ENCODE measurements around the gene AMDHD2. TPM values are rescaled to one million over a fixed set of nuclear protein-coding genes. Genes with fewer than 3 reads are reported as not detected.
A peak's percentile ranks its signal among the peaks of the same experiment; 100 is the strongest.

The AMDHD2 gene
- total and polyA plus RNA-seq, 2 of the 8 experiments (the other 6 are each of a cell fraction or from before 2014, with no cell fraction given), result 43.0 to 54.6 TPM

GRCh38 chr16:2490190-2491105 lies 29.7 kb upstream of the AMDHD2 start:
- Histone ChIP-seq H3K56ac (replicated peaks; ENCODE audit: insufficient read length, low read depth, low read length) (no peak overlapping the region), H3K4me3 (ENCODE audit: extremely low read depth in 1 of 4, insufficient read depth in 2 of 4, low read depth in 3 of 4, low read length in 4 of 4) (no peak overlapping the region), H4K91ac (replicated peaks; ENCODE audit: insufficient read length, low read length) (no peak overlapping the region), H3K9ac (replicated peaks in 1 of 4; ENCODE audit: extremely low read depth in 1 of 4, low read depth in 3 of 4, low read length in 3 of 4) (no peak overlapping the region), H2BK120ac (replicated peaks; ENCODE audit: low read depth, low read length) (no peak overlapping the region), H2BK5ac (ENCODE audit: low read depth, low read length) (peak overlapping the region; percentile 9; the same call in 1 of the 2 replicates), H4K20me1 (replicated peaks in 1 of 2; ENCODE audit: control insufficient read depth in 1 of 2, insufficient read depth in 2 of 2, low read length in 2 of 2) (peaks cover 0 to 17% of the 10 kb centered on the region in 2 experiments), H3K9me3 (ENCODE audit: insufficient read depth in 2 of 2, low read depth in 1 of 2, low read length in 1 of 2) (no peaks in the 10 kb centered on the region), H3K79me2 (ENCODE audit: control insufficient read depth in 1 of 2, insufficient read depth in 2 of 2, low read length in 2 of 2) (0 out of 4 replicates have a peak, but pooled peaks cover 0 to 2% of the 10 kb centered on the region in 2 experiments), H3K27me3 (replicated peaks in 1 of 4; ENCODE audit: control insufficient read depth in 3 of 4, extremely low read depth in 1 of 4, insufficient read depth in 3 of 4, low read length in 3 of 4) (no peaks in the 10 kb centered on the region), H3K4ac (replicated peaks; ENCODE audit: insufficient read length, low read depth, low read length) (no peak overlapping the region), H2BK12ac (ENCODE audit: low read depth, low read length) (no peak overlapping the region), H2AFZ (ENCODE audit: low read length) (no peak overlapping the region), H3K14ac (ENCODE audit: insufficient read length) (no peak overlapping the region), H2AK5ac (ENCODE audit: low read depth, low read length) (no peak overlapping the region), H2BK20ac (ENCODE audit: low read length) (no peak overlapping the region), H3K27ac (ENCODE audit: low read depth, low read length) (no peak overlapping the region), H3K4me2 (ENCODE audit: insufficient read depth in 1 of 2, low read depth in 2 of 2, low read length in 2 of 2) (no peak overlapping the region), H3K18ac (ENCODE audit: extremely low read depth, low read length) (no peak overlapping the region), H2BK15ac (ENCODE audit: low read length) (no peak overlapping the region), H3K4me1 (replicated peaks in 1 of 4; ENCODE audit: control insufficient read depth in 3 of 4, insufficient read depth in 4 of 4, low read length in 3 of 4) (peaks cover 0 to 3% (median 0%) of the 10 kb centered on the region in 4 experiments; a peak in 1 of 7 replicates), H4K8ac (ENCODE audit: extremely low read depth, insufficient read depth, low read length) (no peak overlapping the region), H3K23ac (ENCODE audit: insufficient read length) (no peak overlapping the region), H3K23me2 (ENCODE audit: low read depth, low read length) (no peaks in the 10 kb centered on the region), H4K5ac (ENCODE audit: insufficient read length, low read depth, low read length) (no peak overlapping the region), H3K79me1 (ENCODE audit: low read depth, low read length) (peaks cover 2% of the 10 kb centered on the region; the same call in 1 of the 2 replicates), H3K36me3 (ENCODE audit: control insufficient read depth in 2 of 4, insufficient read depth in 4 of 4, low read length in 3 of 4) (no peaks in the 10 kb centered on the region)
- WGBS, 2 experiments (ENCODE audit: extremely low coverage in 1 of 2, insufficient coverage in 1 of 2, insufficient read length in 1 of 2, insufficient replicate concordance in 2 of 2, low coverage in 1 of 2, low lambda C conversion rate in 2 of 2, missing lambda C conversion rate in 1 of 2), result 92% methylated on average over 21 of the region's 23 CpGs; no CpG with 5 or more reads in 1 of the 2 experiments
- ChIA-PET POLR2A (ENCODE audit: partially characterized antibody) (interaction anchor here (1.0 to 1.6 kb wide), 3 partner anchors 13 to 113 kb away, joined by 3 read pairs; partner anchors contain the start of gene TEDC2), CTCF (ENCODE audit: partially characterized antibody) (interaction anchor here (0.7 to 1.5 kb wide), 4 partner anchors 8 to 220 kb away, joined by 3 to 5 read pairs (median 4); no protein-coding TSS in a partner anchor)
- FAIRE-seq, result no peak
- no peak for DNase-seq (ENCODE audit: low read depth in 1 of 2, low spot score in 2 of 2)
- TF ChIP-seq RAD21 (IDR thresholded peaks at IDR 0.05 in 1 of 2, conservative IDR thresholded peaks at IDR 0.05 in 1 of 2; ENCODE audit: low read depth in 2 of 2, low read length in 2 of 2), result no peak
- TF ChIP-seq SAP30 (IDR thresholded peaks at IDR 0.05; ENCODE audit: insufficient read depth, insufficient replicate concordance, low read length), result no peak
- no peak for TF ChIP-seq BRCA1 (IDR thresholded peaks at IDR 0.05; ENCODE audit: low read depth, low read length)
- no peak for TF ChIP-seq HDAC6 (IDR thresholded peaks at IDR 0.05; ENCODE audit: low read depth, low read length)
- no peak for TF ChIP-seq SUZ12 (IDR thresholded peaks at IDR 0.05; ENCODE audit: low read length)
- no peak for TF ChIP-seq EZH2 (IDR thresholded peaks at IDR 0.05; ENCODE audit: low read depth, low read length, severe bottlenecking)
- TF ChIP-seq FOSL1 (IDR thresholded peaks at IDR 0.05; ENCODE audit: insufficient read depth, low read depth, low read length), result no peak
- no peak for TF ChIP-seq SP4 (IDR thresholded peaks at IDR 0.05; ENCODE audit: low read length)
- no peak for TF ChIP-seq SIX5 (IDR thresholded peaks at IDR 0.05; ENCODE audit: low read depth, low read length)
- no peak for TF ChIP-seq CHD2 (IDR thresholded peaks at IDR 0.05; ENCODE audit: low read length)
- no peak for TF ChIP-seq ZNF274 (IDR thresholded peaks at IDR 0.05; ENCODE audit: borderline replicate concordance, extremely low read depth, low read length)

All from H1 (cell line).